SK-N-SH (cell line): Measurements from ENCODE around the gene TEKT2. TPM values are rescaled to one million over a fixed set of nuclear protein-coding genes. Genes with fewer than 3 reads are reported as not detected.

Source experiments
- CTCF ChIA-PET: fragments of 300-600, 350-600 bp; formaldehyde crosslinking; extraction: SDS; loops from one replicate; lab custom pipeline; 2021; lab: Yijun Ruan, JAX
- POLR2A ChIA-PET: fragments of 350-600 bp; sonication (Branson Sonifier 250); formaldehyde crosslinking; extraction: SDS; loops from one replicate; lab custom pipeline; 2020; ENCODE audit warnings: antibody characterized with exemption, inconsistent platforms; lab: Yijun Ruan, JAX
- DNase-seq: peaks from one replicate; pipeline ENCODE4 v3.0.0; 2012
- H2AFZ ChIP-seq: fragments of 200-600 bp; sonication (generic); 2 replicates; pipeline ENCODE4 v1.8.1; 2016; ENCODE audit warnings: antibody characterized with exemption, mild to moderate bottlenecking, low read depth
- H3F3A ChIP-seq: fragments of 200-600 bp; sonication (generic); replicated peaks from 2 replicates; pipeline ENCODE3; 2016; ENCODE audit warnings: antibody characterized with exemption, mild to moderate bottlenecking; ENCODE audit not compliant: insufficient read depth
- H3K27ac ChIP-seq, 2 experiments: fragments of 200-500 bp in 1 of 2; fragments of 200-600 bp in 1 of 2; sonication (Bioruptor generic) in 1 of 2; sonication (generic), shearing (Covaris generic) in 1 of 2; 2 replicates each; pipeline versions ENCODE4 v1.5.1 to v1.6.1; 2014 to 2016; ENCODE audit warnings: low read depth in 2 of 2, inconsistent platforms in 1 of 2, low read length in 1 of 2, mild to moderate bottlenecking in 1 of 2, mixed read lengths in 1 of 2
- H3K27me3 ChIP-seq: fragments of 200-600 bp; sonication (generic), shearing (Covaris generic); 2 replicates; pipeline ENCODE4 v1.6.1; 2016; ENCODE audit warnings: mixed run types; ENCODE audit not compliant: insufficient read depth
- H3K36me3 ChIP-seq, 2 experiments: fragments of 200-500 bp in 1 of 2; fragments of 200-600 bp in 1 of 2; sonication (Bioruptor generic) in 1 of 2; sonication (generic) in 1 of 2; replicated peaks in 1 of 2; 2 replicates each; pipeline versions ENCODE3 to v1.5.1; 2014 to 2016; ENCODE audit warnings: low read length in 1 of 2, mild to moderate bottlenecking in 1 of 2; ENCODE audit not compliant: insufficient read depth in 2 of 2, control insufficient read depth in 1 of 2
- H3K4me1 ChIP-seq, 2 experiments: fragments of 200-500 bp in 1 of 2; fragments of 200-600 bp in 1 of 2; sonication (Bioruptor generic) in 1 of 2; sonication (generic), shearing (Covaris generic) in 1 of 2; 2 replicates each; pipeline versions ENCODE4 v1.5.1 to v1.6.1; 2014 to 2016; ENCODE audit warnings: low read depth in 1 of 2, low read length in 1 of 2, mixed run types in 1 of 2; ENCODE audit not compliant: insufficient read depth in 2 of 2, control insufficient read depth in 1 of 2
- H3K4me2 ChIP-seq: fragments of 200-600 bp; sonication (generic), shearing (Covaris generic); 2 replicates; pipeline ENCODE4 v1.6.1; 2017; ENCODE audit warnings: mixed run types
- H3K4me3 ChIP-seq, 2 experiments: fragments of 200-500 bp in 1 of 2; fragments of 200-600 bp in 1 of 2; sonication (Bioruptor generic) in 1 of 2; sonication (generic), shearing (Covaris generic) in 1 of 2; 2 replicates each; pipeline versions ENCODE4 v1.5.1 to v1.8.1; 2014 to 2016; ENCODE audit warnings: low read depth in 2 of 2, inconsistent platforms in 1 of 2, low read length in 1 of 2, mild to moderate bottlenecking in 1 of 2, mixed read lengths in 1 of 2, moderate library complexity in 1 of 2
- H3K79me2 ChIP-seq: fragments of 200-600 bp; sonication (generic); 2 replicates; pipeline ENCODE4 v1.8.1; 2017; ENCODE audit warnings: mild to moderate bottlenecking; ENCODE audit not compliant: insufficient read depth
- H3K9ac ChIP-seq: fragments of 200-600 bp; sonication (generic); 2 replicates; pipeline ENCODE4 v1.6.1; 2017; ENCODE audit warnings: mixed run types
- H3K9me2 ChIP-seq: fragments of 200-600 bp; sonication (generic); 2 replicates; pipeline ENCODE4 v1.6.1; 2017; ENCODE audit warnings: mixed run types
- H3K9me3 ChIP-seq: fragments of 200-600 bp; sonication (generic); 2 replicates; pipeline ENCODE4 v1.6.1; 2017; ENCODE audit warnings: mixed run types, mild to moderate bottlenecking, moderate library complexity
- H4K20me1 ChIP-seq: fragments of 200-600 bp; sonication (generic); 2 replicates; pipeline ENCODE4 v1.6.1; 2017; ENCODE audit warnings: mild to moderate bottlenecking, mixed run types; ENCODE audit not compliant: insufficient read depth
- CHD2 ChIP-seq: fragments of 150-350 bp; IDR thresholded peaks from 2 replicates; pipeline ENCODE4 v1.6.1; 2018; ENCODE audit warnings: low read length; ENCODE audit not compliant: partially characterized antibody
- EZH2phosphoT487 ChIP-seq: fragments of 200-600 bp; sonication (generic); IDR thresholded peaks from 2 replicates; pipeline ENCODE4 v1.6.1; 2017; ENCODE audit warnings: low read depth, mixed run types, mild to moderate bottlenecking, antibody characterized with exemption, moderate library complexity, borderline replicate concordance
- FOXJ3 ChIP-seq: sonication (generic); formaldehyde crosslinking; IDR thresholded peaks from 2 replicates; pipeline ENCODE4 v1.5.1; 2020; ENCODE audit warnings: mild to moderate bottlenecking, missing genetic modification reagents
- FOXM1 ChIP-seq: IDR thresholded peaks from 2 replicates; pipeline ENCODE4 v1.4.0; 2012; ENCODE audit warnings: low read depth, mild to moderate bottlenecking
- IRF3 ChIP-seq: fragments of 150-350 bp; IDR thresholded peaks from 2 replicates; pipeline ENCODE4 v1.6.1; 2016; ENCODE audit warnings: mild to moderate bottlenecking, low read depth, low read length
- JUND ChIP-seq: IDR thresholded peaks from 2 replicates; pipeline ENCODE4 v1.4.0; 2012
- MAX ChIP-seq: IDR thresholded peaks from 2 replicates; pipeline ENCODE4 v1.4.0; 2012; ENCODE audit warnings: low read depth
- MEF2A ChIP-seq: IDR thresholded peaks from 2 replicates; pipeline ENCODE4 v1.4.0; 2012; ENCODE audit warnings: low read depth, borderline replicate concordance
- NRF1 ChIP-seq: IDR thresholded peaks from 2 replicates; pipeline ENCODE4 v1.6.1; 2012; ENCODE audit warnings: low read depth, mild to moderate bottlenecking, low read length
- RAD21 ChIP-seq: IDR thresholded peaks from 2 replicates; pipeline ENCODE4 v1.6.1; 2012; ENCODE audit warnings: mild to moderate bottlenecking, low read length
- RCOR1 ChIP-seq: fragments of 150-350 bp; IDR thresholded peaks from 2 replicates; pipeline ENCODE4 v1.6.1; 2017; ENCODE audit warnings: antibody characterized with exemption, low read length
- RXRA ChIP-seq: IDR thresholded peaks from 2 replicates; pipeline ENCODE4 v1.4.0; 2012; ENCODE audit warnings: low read depth, mild to moderate bottlenecking, borderline replicate concordance
- SIN3A ChIP-seq: IDR thresholded peaks from 2 replicates; pipeline ENCODE4 v1.6.1; 2012; ENCODE audit warnings: low read depth, mild to moderate bottlenecking, low read length, moderate library complexity, borderline replicate concordance
- USF1 ChIP-seq: IDR thresholded peaks from 2 replicates; pipeline ENCODE4 v1.4.0; 2012; ENCODE audit warnings: low read depth, borderline replicate concordance
- YY1 ChIP-seq: IDR thresholded peaks from 2 replicates; pipeline ENCODE4 v1.4.0; 2012; ENCODE audit warnings: low read depth, mild to moderate bottlenecking
- ZBTB33 ChIP-seq: IDR thresholded peaks from 2 replicates; pipeline ENCODE4 v1.4.0; 2012; ENCODE audit warnings: low read depth, borderline replicate concordance
- WGBS: methylation state at CpG from one replicate; pipeline ENCODE4 v1.1.6; 2017; ENCODE audit warnings: low lambda C conversion rate; 5-methylcytosine and 5-hydroxymethylcytosine counted together
- polyA plus RNA-seq, 3 experiments: library from polyadenylated mRNA; depleted of rRNA; stranded (reverse); fragments of >200 nt; gene quantifications; 2 replicates each; pipeline ENCODE4 v1.2.3, GENCODE V29; 2012

The TEKT2 gene
- polyA plus RNA-seq, 1 of the 3 experiments (the other 2 are of a cell fraction), result 1.2 TPM

GRCh38 chr1:36128126-36128904, 44.4 kb downstream of the TEKT2 start (continued):
- TF ChIP-seq YY1 (no peak), RCOR1 (no peak), IRF3 (no peak), SIN3A (no peak), FOXM1 (no peak), MEF2A (no peak), FOXJ3 (no peak)

GRCh38 chr1:36128905-36129206, 45.0 kb downstream of the TEKT2 start:
- no peak overlapping the region for H3K9ac ChIP-seq
- H3K27ac ChIP-seq, result no peak overlapping the region

More at GRCh38 chr1:36128905-36129206, 45.0 kb downstream of the TEKT2 start:
- Histone ChIP-seq H3K4me1 (peaks cover 9 to 10% of the 10 kb centered on the region in 2 experiments; a peak in 3 of 4 replicates), H3K9me3 (no peaks in the 10 kb centered on the region), H3F3A (peaks cover 6% of the 10 kb centered on the region), H3K79me2 (no peaks in the 10 kb centered on the region), H3K4me3 (no peak overlapping the region), H4K20me1 (no peaks in the 10 kb centered on the region), H3K36me3 (no peaks in the 10 kb centered on the region), H3K4me2 (no peak overlapping the region), H2AFZ (no peak overlapping the region)
- ChIA-PET POLR2A (no interaction called here), CTCF (interaction anchor here (0.9 to 17.9 kb wide), 2 partner anchors 21 to 24 kb away, joined by 3 to 700 read pairs; partner anchors contain the start of genes ADPRS and TRAPPC3)
- 92% methylated on average over 3 of the region's 3 CpGs for WGBS
- TF ChIP-seq JUND, result no peak
- no peak for TF ChIP-seq SIN3A
- no peak for TF ChIP-seq EZH2phosphoT487
- TF ChIP-seq RAD21, result no peak
- no peak for TF ChIP-seq CHD2
- no peak for TF ChIP-seq USF1
- TF ChIP-seq FOXJ3, result no peak
- no peak for TF ChIP-seq IRF3
- TF ChIP-seq RXRA, result no peak
- TF ChIP-seq NRF1, result no peak
- no peak for TF ChIP-seq MAX
- no peak for TF ChIP-seq ZBTB33
- TF ChIP-seq, all 33 proteins: peak for 0
- DNase-seq, result no peak
- no peaks in the 10 kb centered on the region for H3K27me3 ChIP-seq
- H3K9me2 ChIP-seq, result no peaks in the 10 kb centered on the region
